ENCODE measurements around the gene SOX6.
"Not testable (repeated sequence)": the region's sequence is repeated elsewhere in the genome, so short reads cannot be mapped to it uniquely, and the experiment has no call there.

The SOX6 gene

GRCh38 chr11:15944460-15944859, 411.9 kb downstream of the SOX6 start:
- no peak for DNase-seq

DNA sequence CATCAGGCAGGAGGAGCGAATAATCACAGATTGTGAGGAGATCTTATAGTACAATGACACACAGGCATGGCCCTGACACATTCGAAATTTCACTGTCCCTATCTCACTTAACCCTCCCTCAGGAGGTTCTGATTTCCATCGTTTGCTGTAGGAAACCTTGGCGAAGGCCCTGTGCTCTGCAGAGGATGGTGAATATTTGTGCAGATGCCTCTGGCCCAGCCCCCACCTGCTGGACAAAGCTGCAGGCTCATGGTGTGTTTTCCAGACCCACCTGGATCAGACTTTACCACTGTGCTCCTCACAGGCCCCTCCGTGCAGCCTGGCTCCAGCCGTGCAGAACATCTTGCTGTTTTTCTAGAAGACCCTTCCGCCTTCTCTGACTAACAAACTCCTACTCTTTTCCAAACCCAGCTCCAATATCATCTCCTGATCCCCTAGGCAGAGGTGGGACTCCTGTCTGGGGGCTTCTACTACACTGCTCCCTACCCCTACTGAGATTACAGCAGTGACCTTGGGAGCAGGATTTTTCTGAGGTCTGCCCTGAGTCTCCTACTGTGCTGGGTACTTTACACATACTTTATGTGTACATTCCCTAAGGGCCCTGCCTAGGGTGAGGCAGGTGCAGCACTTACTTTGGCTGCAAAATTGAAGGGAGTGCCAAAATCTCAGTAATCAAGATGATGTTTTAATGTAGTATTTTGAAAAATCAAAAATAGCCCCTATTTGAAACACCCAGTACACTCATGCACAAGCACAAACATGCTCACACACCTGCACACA, 412.7 kb downstream of the SOX6 start:
- no peak for DNase-seq

DNA sequence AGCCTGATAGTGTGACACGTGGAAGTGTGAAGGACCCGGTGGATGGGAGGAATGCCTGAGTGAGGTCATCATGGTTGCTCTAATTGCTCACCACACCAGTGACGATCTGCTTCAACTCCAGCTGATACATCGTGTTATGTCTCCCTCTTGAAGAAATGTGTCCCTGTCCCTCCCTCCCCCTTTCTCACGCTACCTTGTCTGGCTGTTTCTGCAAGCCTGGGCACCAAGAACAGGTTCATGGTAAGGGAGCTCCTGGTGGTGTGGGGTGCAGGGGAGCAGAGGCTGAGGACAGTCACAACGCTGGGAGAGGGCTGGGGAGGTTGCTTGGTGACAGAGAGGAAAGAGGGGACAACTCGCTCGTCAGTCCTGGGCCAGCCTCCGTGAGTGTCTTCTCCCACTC, 413.4 kb downstream of the SOX6 start:
- no peak for DNase-seq

DNA sequence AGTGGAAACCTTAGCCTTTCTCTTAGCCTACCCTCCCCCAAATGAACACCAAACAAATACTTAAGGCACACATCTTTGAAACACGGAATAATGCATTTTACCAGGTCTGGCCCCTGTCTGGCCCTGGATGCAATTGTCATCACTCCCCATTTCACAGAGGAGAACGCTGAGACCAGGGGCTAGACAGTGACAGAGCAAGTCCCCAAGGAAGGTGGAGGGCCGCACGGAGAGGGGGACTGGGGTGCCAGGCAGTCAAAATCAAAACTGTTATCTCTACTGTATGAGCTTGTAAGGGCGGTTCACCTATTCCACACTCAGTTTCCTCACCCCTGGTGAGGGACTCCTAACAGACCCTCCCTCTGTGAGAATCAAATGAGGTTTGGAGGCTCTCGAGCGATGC, 414.2 kb downstream of the SOX6 start:
- DNase-seq = no peak

GRCh38 chr11:15941206-15941770, 415.1 kb downstream of the SOX6 start:
- DNase-seq = no peak

DNA sequence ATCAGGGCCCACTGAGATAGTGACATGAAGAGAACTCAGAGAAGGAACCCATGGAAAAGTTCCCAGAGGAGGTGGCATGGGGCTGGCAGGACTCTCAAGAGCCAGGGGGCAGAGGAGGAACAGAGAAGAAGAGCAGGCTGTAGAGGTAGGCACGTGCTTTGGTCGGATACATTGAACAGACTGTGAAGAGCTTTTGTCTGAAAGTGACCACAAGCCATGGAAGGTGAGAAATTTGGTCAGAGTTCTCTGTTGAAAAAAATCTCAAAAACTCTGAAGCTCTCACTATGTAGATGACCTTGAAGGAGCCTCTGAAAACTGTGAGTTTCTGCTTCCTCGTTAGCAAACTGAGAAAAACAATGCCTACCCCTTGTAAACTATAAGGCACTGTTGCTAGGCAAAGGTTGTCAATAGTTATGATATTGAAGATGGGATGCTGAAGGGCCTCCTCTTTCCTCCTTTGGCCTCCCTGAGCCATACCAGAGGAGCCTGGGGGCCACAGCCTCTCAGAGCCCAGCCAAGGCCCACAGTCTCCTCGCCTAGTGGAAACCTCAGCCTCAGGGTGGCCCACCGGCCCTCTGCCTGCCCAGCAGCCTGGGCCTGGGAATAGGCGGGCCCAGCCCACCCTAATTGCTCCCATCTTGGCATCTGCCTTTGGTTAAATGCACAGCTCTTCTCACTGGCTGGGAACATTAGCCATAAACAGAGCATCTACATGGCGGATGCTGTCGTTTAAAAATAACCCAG, 415.7 kb downstream of the SOX6 start:
- DNase-seq = no peak

- no peak for DNase-seq
Observed at GRCh38 chr11:15938983-15939382, 417.4 kb downstream of the SOX6 start.

DNA sequence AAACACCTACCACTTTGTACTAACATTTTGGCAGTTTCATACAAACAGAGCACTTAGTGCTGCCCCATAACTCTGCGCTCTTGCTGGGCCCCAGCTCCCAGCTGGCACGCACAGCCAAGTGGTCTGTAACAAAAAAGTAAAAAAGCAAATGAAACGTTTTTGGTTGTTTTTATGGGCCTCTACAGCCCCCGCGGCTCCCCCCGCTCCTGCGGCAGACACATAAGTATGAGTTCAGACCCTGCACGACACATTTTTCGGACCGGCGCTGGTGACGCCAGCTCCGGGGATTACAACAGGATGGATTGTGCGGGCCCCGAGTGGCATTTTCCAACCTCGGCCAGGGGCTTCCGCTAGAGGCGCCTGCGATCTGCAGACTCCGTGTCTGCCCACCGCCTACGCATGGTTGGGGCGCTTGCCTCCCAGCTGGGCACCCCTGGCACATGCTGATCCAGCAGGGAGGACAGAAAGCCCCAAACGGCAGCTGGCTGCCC, 418.2 kb downstream of the SOX6 start:
- no peak for DNase-seq

- no peak for DNase-seq
Observed at GRCh38 chr11:15937601-15938120, 418.7 kb downstream of the SOX6 start.

GRCh38 chr11:15936011-15936410, 420.3 kb downstream of the SOX6 start:
- no peak for DNase-seq

- DNase-seq = no peak
Observed at GRCh38 chr11:15935373-15935772, 421.0 kb downstream of the SOX6 start.

DNA sequence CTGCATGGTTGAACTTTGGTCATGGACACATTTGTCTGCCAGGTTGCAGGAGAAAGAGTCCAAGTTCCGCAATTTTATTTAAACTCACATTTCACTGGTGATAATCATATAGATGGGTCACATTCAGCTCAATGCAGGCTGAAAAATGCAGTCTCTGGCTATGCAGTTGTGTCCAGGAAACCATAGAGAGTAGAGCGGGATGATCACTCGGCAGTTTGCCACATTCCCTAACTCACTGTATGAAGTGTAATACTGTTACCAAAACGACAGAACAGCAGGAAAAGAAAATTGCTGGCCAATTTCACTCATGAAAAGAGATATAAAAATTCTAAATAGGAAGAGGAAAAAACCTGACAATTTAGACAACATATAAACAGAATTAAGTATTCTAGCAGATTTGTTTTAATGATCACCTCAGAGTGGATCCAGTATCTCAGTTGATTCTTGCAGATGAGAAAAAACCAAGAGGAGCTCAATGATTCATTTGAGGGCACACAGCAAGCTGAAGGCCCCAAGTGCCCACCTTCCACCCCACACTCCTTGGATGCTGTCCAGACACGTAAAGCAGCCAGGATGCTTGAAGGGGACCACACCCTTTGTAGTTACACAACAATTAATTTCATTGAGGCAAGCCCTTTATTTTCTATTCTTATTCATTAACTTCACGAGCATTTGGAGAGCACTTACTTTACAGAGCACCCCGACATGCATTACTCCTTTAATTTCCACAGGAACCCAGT, 422.3 kb downstream of the SOX6 start:
- DNase-seq = no peak

DNA sequence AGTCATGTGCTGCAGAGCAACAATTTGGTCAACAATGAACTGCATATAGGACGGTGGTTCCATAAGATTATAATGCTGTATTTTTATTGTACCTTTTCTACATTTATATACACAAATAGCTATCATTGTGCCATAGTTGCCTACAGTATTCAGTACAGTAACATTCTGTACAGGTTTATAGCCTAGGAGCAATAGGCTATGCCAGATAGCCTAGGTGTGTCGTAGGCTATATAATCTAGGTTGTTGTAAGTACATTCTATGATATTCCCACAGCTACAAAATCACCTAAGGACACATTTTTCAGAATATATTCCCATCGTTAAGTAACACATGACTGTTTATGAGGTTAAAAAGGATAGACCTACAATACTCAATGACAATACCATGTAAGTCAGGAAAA, 423.9 kb downstream of the SOX6 start:
- no peak for DNase-seq

GRCh38 chr11:15931497-15931896, 424.8 kb downstream of the SOX6 start:
- DNase-seq = no peak

GRCh38 chr11:15930442-15931025, 425.8 kb downstream of the SOX6 start:
- no peak for DNase-seq

- DNase-seq = no peak
Observed at GRCh38 chr11:15929371-15929901, 426.9 kb downstream of the SOX6 start.

DNA sequence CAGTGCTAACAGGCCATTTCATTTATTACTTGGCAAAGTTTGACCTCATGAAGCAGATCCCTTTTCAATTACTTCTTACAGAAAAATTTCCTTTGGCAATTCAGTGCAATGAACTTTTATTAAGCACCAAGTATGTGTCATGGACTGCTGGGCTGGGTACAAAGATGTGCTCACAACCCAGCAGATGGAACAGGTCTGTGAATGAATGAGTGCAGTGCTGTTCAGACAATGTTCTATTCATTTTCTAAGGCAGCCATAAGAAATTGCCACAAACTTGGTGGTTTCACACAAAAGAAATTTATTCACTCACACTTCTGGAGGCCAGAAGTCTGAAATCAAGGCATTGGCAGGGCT, 428.5 kb downstream of the SOX6 start:
- no peak for DNase-seq

GRCh38 chr11:15927196-15927863, 429.0 kb downstream of the SOX6 start:
- DNase-seq = no peak

DNA sequence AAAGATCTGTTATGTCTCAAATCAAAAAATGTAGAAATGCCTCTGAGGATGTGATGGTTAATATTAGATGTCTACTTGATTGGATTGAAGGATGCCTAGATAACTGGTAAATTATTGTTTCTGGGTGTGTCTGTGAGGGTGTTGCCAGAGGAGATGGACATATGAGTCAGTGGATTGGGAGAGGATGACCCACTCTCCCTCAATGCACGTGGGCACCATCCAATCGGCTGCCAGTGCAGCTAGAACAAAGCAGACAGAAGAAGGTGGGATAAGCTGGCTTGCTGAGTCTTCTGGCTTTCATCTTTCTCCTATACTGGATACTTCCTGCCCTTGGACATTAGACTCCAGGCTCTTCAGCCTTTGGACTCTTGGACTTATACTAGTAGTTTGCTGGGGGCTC, 430.3 kb downstream of the SOX6 start:
- no peak for DNase-seq

- DNase-seq = no peak
Observed at GRCh38 chr11:15923183-15923582, 433.2 kb downstream of the SOX6 start.

DNA sequence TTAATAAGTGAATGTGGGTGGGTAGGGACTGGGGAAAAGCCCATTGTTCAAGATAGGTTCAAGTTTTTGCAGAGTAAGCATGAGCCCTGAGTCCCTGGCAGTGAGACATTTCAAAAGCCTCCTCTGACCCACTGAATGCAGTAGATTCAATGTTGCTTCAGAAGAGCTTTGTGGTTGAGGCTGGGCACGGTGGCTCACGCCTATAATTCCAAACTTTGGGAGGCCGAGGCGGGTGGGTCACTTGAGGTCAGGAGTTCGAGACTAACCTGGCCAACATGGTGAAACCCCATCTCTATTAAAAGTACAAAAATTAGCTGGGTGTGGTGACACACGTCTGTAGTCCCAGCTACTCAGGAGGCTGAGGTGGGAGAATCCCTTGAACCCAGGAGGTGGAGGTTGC, 433.6 kb downstream of the SOX6 start:
- not testable (repeated sequence) for DNase-seq
